Activated T-cell treated with anti-CD3 and anti-CD28 coated beads for 48 hours (primary cell): ENCODE measurements around the gene KLHDC4.
"Not testable (repeated sequence)": the region's sequence is repeated elsewhere in the genome, so short reads cannot be mapped to it uniquely, and the experiment has no call there.

ENCODE experiments used
- DNase-seq: peaks from one replicate; pipeline ENCODE4 v3.0.0-alpha.2; 2020; ENCODE audit warnings: low read depth

Gene KLHDC4

GRCh38 chr16:87788730-87789436 lies 23.1 kb upstream of the KLHDC4 start:
- not testable (repeated sequence) for DNase-seq

GRCh38 chr16:87787451-87788091 lies 21.8 kb upstream of the KLHDC4 start:
- DNase-seq = not testable (repeated sequence)

- DNase-seq = no peak
Measured at GRCh38 chr16:87784812-87785211, 19.0 kb upstream of the KLHDC4 start.

GRCh38 chr16:87782033-87782432 lies 16.2 kb upstream of the KLHDC4 start:
- no peak for DNase-seq

- DNase-seq = peak; percentile 58
Measured at GRCh38 chr16:87780385-87780989, 14.7 kb upstream of the KLHDC4 start.

GRCh38 chr16:87778830-87779579 lies 13.2 kb upstream of the KLHDC4 start:
- peak; percentile 95 for DNase-seq

GRCh38 chr16:87778476-87778829 lies 12.7 kb upstream of the KLHDC4 start:
- no peak for DNase-seq

GRCh38 chr16:87773836-87774235 lies 8.1 kb upstream of the KLHDC4 start:
- not testable (repeated sequence) for DNase-seq

- DNase-seq = not testable (repeated sequence)
Measured at GRCh38 chr16:87767456-87767855, 1.7 kb upstream of the KLHDC4 start.

GRCh38 chr16:87766485-87766797 lies 655 bp upstream of the KLHDC4 start:
- no peak for DNase-seq

- peak; percentile 26 for DNase-seq
Measured at GRCh38 chr16:87765473-87765775, 362 bp downstream of the KLHDC4 start.

- no peak for DNase-seq
Measured at GRCh38 chr16:87764600-87765472, 950 bp downstream of the KLHDC4 start.

GRCh38 chr16:87762620-87763019 lies 3.2 kb downstream of the KLHDC4 start:
- DNase-seq = no peak

- DNase-seq = no peak
Measured at GRCh38 chr16:87762071-87762571, 3.7 kb downstream of the KLHDC4 start.

- no peak for DNase-seq
Measured at GRCh38 chr16:87761060-87761459, 4.7 kb downstream of the KLHDC4 start.

GRCh38 chr16:87757841-87758426 lies 7.9 kb downstream of the KLHDC4 start:
- DNase-seq = no peak

- no peak for DNase-seq
Measured at GRCh38 chr16:87754535-87754934, 11.3 kb downstream of the KLHDC4 start.

GRCh38 chr16:87747626-87748414 lies 18.0 kb downstream of the KLHDC4 start:
- DNase-seq = no peak

GRCh38 chr16:87746178-87746577 lies 19.6 kb downstream of the KLHDC4 start:
- DNase-seq = no peak

- DNase-seq = no peak
Measured at GRCh38 chr16:87744750-87745514, 20.9 kb downstream of the KLHDC4 start.
